ENCODE data around the gene POLRMT.

POLRMT gene

GRCh38 chr19:579842-580155, 53.5 kb downstream of the POLRMT start:
- TF ChIP-seq, protein P1, sequence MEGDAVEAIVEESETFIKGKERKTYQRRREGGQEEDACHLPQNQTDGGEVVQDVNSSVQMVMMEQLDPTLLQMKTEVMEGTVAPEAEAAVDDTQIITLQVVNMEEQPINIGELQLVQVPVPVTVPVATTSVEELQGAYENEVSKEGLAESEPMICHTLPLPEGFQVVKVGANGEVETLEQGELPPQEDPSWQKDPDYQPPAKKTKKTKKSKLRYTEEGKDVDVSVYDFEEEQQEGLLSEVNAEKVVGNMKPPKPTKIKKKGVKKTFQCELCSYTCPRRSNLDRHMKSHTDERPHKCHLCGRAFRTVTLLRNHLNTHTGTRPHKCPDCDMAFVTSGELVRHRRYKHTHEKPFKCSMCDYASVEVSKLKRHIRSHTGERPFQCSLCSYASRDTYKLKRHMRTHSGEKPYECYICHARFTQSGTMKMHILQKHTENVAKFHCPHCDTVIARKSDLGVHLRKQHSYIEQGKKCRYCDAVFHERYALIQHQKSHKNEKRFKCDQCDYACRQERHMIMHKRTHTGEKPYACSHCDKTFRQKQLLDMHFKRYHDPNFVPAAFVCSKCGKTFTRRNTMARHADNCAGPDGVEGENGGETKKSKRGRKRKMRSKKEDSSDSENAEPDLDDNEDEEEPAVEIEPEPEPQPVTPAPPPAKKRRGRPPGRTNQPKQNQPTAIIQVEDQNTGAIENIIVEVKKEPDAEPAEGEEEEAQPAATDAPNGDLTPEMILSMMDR (IDR thresholded peaks at IDR 0.05; ENCODE audit: control insufficient read depth, insufficient read depth, low read depth, low read length, missing control alignments), result no peak
- no peak for DNase-seq (ENCODE audit: low read depth)
- no peak overlapping the region for H3K4me3 ChIP-seq (ENCODE audit: control insufficient read depth, low read depth, low read length)

- TF ChIP-seq, protein P1 (IDR thresholded peaks at IDR 0.05; ENCODE audit: control insufficient read depth, insufficient read depth, low read depth, low read length, missing control alignments), result no peak
- no peak for DNase-seq (ENCODE audit: low read depth)
- H3K4me3 ChIP-seq (ENCODE audit: control insufficient read depth, low read depth, low read length), result no peak overlapping the region
Observed at GRCh38 chr19:579111-579841, 54.1 kb downstream of the POLRMT start.

- H3K4me3 ChIP-seq (ENCODE audit: control insufficient read depth, low read depth, low read length), result no peak overlapping the region
- TF ChIP-seq, protein P1 (IDR thresholded peaks at IDR 0.05; ENCODE audit: control insufficient read depth, insufficient read depth, low read depth, low read length, missing control alignments), result no peak
- no peak for DNase-seq (ENCODE audit: low read depth)
Observed at GRCh38 chr19:577439-578392, 55.6 kb downstream of the POLRMT start.

DNA sequence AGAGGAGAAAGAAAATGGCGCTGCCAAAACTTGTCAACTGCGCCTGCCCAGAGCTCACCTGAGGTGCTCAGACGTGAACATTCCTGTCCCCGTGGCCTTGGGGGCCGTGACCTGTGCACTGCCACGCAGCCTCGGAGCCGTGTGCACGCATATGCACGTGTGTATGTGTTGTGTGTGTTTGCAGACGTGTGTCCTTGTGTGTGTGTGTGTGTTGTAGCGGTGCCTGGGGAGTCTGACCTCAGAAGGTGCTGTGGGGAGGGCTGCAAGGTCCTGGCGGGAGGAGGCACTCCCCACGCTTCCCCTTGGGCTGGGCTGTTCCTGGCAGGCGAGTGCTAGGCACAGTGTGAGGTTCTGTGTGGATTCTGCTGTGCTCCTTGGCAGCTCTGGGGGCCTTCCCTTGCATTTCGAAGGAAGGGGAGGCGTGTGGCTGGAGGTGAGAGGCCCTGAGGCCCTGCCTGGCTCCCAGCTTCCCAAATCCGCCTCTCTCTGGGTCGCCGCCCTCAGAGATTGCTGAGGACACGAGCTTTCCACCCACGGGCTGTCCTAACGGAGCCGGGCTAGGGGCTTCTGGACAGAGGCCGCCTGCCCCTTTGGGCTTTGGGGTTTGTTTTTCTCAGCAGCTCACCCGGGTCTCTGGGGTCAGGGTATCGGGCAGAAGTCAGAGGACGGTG, 56.4 kb downstream of the POLRMT start:
- H3K4me3 ChIP-seq (ENCODE audit: control insufficient read depth, low read depth, low read length), result no peak overlapping the region
- TF ChIP-seq, protein P1 (IDR thresholded peaks at IDR 0.05; ENCODE audit: control insufficient read depth, insufficient read depth, low read depth, low read length, missing control alignments), result no peak
- DNase-seq (ENCODE audit: low read depth), result no peak

GRCh38 chr19:575527-576506, 57.5 kb downstream of the POLRMT start:
- peak overlapping the region; percentile 19; the same call in 1 of the 2 replicates for H3K4me3 ChIP-seq (ENCODE audit: control insufficient read depth, low read depth, low read length)

More at GRCh38 chr19:575527-576506, 57.5 kb downstream of the POLRMT start:
- TF ChIP-seq, protein P1 (IDR thresholded peaks at IDR 0.05; ENCODE audit: control insufficient read depth, insufficient read depth, low read depth, low read length, missing control alignments), result no peak
- no peak for DNase-seq (ENCODE audit: low read depth)

All from AG09309 (cell line).